Measurements from ENCODE around the gene LSM2. TPM values are rescaled to one million over a fixed set of nuclear protein-coding genes. Genes with fewer than 3 reads are reported as not detected.
"Not testable (repeated sequence)": the region's sequence is repeated elsewhere in the genome, so short reads cannot be mapped to it uniquely, and the experiment has no call there.

The LSM2 gene
- polyA plus RNA-seq, 2 of the 4 experiments (the other 2 are of a cell fraction): 54.7 to 59.6 TPM

DNA sequence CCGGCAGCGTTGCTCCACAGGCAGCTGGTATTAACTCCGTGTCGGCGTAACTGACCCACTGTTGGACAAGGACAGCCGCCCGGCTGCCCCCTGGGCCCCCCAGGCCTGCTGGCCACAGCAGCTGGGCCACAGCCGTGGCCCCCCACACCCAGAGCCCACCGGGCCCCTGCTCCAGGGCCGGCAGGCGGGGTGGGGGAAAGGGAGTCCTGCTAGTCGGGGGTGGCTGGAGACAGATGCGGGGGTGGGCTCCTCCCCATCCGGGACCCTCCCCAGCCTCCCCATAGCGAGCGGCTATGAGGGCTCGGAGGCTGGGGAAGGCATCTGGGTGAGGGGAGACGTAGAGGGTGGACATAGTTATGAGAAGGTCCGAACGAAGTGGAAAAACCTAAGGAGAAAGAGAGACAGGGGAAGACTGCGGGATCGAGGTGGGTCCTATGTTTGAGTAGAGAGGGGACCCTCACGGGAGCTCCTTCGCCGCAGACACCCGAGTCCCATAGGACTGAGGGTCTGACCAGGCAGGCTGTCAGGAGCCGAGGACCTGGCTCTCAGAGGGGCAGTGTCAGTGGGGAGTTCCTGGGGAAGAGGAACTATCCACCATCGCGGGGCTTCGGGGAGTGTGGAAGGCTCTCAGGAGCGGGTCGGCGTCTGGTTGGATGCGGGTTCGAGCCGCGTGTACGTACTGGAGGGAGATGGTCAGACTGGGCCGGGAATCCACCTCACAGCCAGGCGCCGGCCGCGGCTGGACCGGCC lies 11.7 kb downstream of the LSM2 start:
- H3K27ac ChIP-seq: peak overlapping the region; percentile 94 to 97
- FAIRE-seq: no peak
- DNase-seq (ENCODE audit: low read depth in 1 of 2, low spot score in 1 of 2): peak in 1 of 2 experiments; percentile 25
- TF ChIP-seq, protein P1, sequence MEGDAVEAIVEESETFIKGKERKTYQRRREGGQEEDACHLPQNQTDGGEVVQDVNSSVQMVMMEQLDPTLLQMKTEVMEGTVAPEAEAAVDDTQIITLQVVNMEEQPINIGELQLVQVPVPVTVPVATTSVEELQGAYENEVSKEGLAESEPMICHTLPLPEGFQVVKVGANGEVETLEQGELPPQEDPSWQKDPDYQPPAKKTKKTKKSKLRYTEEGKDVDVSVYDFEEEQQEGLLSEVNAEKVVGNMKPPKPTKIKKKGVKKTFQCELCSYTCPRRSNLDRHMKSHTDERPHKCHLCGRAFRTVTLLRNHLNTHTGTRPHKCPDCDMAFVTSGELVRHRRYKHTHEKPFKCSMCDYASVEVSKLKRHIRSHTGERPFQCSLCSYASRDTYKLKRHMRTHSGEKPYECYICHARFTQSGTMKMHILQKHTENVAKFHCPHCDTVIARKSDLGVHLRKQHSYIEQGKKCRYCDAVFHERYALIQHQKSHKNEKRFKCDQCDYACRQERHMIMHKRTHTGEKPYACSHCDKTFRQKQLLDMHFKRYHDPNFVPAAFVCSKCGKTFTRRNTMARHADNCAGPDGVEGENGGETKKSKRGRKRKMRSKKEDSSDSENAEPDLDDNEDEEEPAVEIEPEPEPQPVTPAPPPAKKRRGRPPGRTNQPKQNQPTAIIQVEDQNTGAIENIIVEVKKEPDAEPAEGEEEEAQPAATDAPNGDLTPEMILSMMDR (IDR thresholded peaks at IDR 0.05): no peak
- TF ChIP-seq PHF8 (IDR thresholded peaks at IDR 0.05; ENCODE audit: borderline replicate concordance, low read depth): peak; percentile 27; the same call in 1 of the 2 replicates
- no peak for TF ChIP-seq NFE2L2 (conservative IDR thresholded peaks at IDR 0.05; ENCODE audit: low read length)
- TF ChIP-seq, protein P2, sequence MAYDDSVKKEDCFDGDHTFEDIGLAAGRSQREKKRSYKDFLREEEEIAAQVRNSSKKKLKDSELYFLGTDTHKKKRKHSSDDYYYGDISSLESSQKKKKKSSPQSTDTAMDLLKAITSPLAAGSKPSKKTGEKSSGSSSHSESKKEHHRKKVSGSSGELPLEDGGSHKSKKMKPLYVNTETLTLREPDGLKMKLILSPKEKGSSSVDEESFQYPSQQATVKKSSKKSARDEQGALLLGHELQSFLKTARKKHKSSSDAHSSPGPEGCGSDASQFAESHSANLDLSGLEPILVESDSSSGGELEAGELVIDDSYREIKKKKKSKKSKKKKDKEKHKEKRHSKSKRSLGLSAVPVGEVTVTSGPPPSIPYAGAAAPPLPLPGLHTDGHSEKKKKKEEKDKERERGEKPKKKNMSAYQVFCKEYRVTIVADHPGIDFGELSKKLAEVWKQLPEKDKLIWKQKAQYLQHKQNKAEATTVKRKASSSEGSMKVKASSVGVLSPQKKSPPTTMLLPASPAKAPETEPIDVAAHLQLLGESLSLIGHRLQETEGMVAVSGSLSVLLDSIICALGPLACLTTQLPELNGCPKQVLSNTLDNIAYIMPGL (CRISPR knock-in tag; IDR thresholded peaks at IDR 0.05; ENCODE audit: borderline replicate concordance): no peak
- no peak for TF ChIP-seq CHD2 (IDR thresholded peaks at IDR 0.05; ENCODE audit: low read length, partially characterized antibody)
- TF ChIP-seq, protein P3, sequence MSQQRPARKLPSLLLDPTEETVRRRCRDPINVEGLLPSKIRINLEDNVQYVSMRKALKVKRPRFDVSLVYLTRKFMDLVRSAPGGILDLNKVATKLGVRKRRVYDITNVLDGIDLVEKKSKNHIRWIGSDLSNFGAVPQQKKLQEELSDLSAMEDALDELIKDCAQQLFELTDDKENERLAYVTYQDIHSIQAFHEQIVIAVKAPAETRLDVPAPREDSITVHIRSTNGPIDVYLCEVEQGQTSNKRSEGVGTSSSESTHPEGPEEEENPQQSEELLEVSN (IDR thresholded peaks at IDR 0.05; ENCODE audit: borderline replicate concordance, low read depth): no peak
- CTCF ChIA-PET: interaction anchor here (0.6 to 3.8 kb wide), 17 partner anchors 9 to 150 kb away, joined by 3 to 27 read pairs (median 6); partner anchors contain the start of genes CLIC1, HSPA1A, HSPA1B and HSPA1L
- peak overlapping the region; percentile 97 for H3K4me3 ChIP-seq
- peaks cover 23% of the 10 kb centered on the region; the same call in 2 of the 3 replicates for H3K4me1 ChIP-seq
- peak overlapping the region; percentile 95 for H3K4me2 ChIP-seq
- peak; percentile 63 to 76 for ATAC-seq
- under 1% methylated on average over 25 of the region's 44 CpGs for WGBS (ENCODE audit: missing lambda C conversion rate)
- POLR2A ChIA-PET: interaction anchor here (0.6 to 2.6 kb wide), 7 partner anchors 12 to 35 kb away, joined by 5 to 28 read pairs (median 9); partner anchors contain the start of genes HSPA1A, HSPA1B, HSPA1L and LSM2
- H3K9me3 ChIP-seq: no peaks in the 10 kb centered on the region

DNA sequence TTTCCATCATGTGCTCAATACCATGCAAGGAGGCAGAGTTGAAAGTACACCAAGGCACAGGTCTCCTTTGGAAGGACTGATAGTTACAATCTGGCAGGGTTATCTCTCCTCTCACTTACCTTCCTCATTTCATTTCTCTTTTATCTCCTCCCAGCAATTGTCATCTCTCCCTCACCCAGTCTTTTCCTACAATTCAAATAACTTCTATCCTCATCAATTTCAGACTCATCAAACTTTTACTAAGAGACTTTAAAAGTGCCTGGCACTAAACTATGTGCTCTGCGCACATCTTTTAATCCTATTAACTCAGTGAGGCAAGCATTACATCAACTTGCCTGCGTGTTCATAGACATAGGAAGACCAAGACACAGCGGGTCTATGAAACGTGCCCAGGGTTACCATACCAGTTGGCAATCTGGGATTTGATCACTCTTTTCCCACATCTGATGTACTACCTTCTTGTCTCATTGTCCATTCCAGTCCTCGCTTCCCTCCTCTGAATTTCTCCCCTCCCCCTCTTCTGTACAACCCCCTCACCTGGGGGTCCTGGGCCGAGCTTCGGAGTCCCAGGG lies 12.4 kb downstream of the LSM2 start:
- H3K27ac ChIP-seq: peak overlapping the region; percentile 94 to 97
- peak overlapping the region; percentile 95 for H3K4me2 ChIP-seq
- H3K9me3 ChIP-seq: no peaks in the 10 kb centered on the region
- H3K4me1 ChIP-seq: peaks cover 23% of the 10 kb centered on the region; the same call in 2 of the 3 replicates
- FAIRE-seq (no peak), DNase-seq (ENCODE audit: low read depth in 1 of 2, low spot score in 1 of 2) (no peak), ATAC-seq (peak in 1 of 2 experiments; percentile 23; a peak in 2 of 6 replicates)
- WGBS (ENCODE audit: missing lambda C conversion rate): 7% methylated on average over 5 of the region's 7 CpGs
- TF ChIP-seq, protein P4, sequence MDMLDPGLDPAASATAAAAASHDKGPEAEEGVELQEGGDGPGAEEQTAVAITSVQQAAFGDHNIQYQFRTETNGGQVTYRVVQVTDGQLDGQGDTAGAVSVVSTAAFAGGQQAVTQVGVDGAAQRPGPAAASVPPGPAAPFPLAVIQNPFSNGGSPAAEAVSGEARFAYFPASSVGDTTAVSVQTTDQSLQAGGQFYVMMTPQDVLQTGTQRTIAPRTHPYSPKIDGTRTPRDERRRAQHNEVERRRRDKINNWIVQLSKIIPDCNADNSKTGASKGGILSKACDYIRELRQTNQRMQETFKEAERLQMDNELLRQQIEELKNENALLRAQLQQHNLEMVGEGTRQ (IDR thresholded peaks at IDR 0.05): no peak
- TF ChIP-seq CHD4 (IDR thresholded peaks at IDR 0.05; ENCODE audit: borderline replicate concordance) (no peak), CBX2 (IDR thresholded peaks at IDR 0.05; ENCODE audit: borderline replicate concordance, low read depth) (no peak), BHLHE40 (IDR thresholded peaks at IDR 0.05; ENCODE audit: low read depth, low read length) (no peak)
- ChIA-PET CTCF (interaction anchor here (0.6 to 3.3 kb wide), 6 partner anchors 9 to 150 kb away, joined by 3 to 27 read pairs (median 6); partner anchors contain the start of genes CLIC1 and LSM2), POLR2A (interaction anchor here (0.6 to 1.8 kb wide), 5 partner anchors 13 to 36 kb away, joined by 5 to 19 read pairs (median 6); partner anchors contain the start of genes HSPA1A, HSPA1B, HSPA1L and LSM2)
- H3K4me3 ChIP-seq: peak overlapping the region; percentile 97

DNA sequence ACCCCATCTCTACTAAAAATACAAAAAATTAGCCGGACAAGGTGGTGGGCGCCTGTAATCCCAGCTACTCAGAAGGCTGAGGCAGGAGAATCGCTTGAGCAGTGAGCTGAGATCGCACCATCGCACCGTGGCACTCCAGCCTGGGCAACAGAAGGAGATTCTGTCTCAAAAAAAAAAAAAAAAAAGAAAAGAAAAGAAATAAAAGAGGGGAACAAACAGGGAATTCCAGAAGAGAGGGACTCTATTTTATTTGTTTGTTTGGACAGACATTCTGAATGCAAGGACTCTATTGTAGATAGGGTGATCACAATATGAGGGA lies 12.9 kb downstream of the LSM2 start:
- H3K4me3 ChIP-seq: peak overlapping the region; percentile 97; the same call in 2 of the 3 replicates
- CTCF ChIA-PET: interaction anchor here (0.6 kb wide), 1 partner anchor 70 kb away, joined by 3 read pairs; no protein-coding TSS in a partner anchor

More for the DNA sequence above, 12.9 kb downstream of the LSM2 start:
- not testable (repeated sequence) for ATAC-seq; FAIRE-seq; DNase-seq (ENCODE audit: low read depth in 1 of 2, low spot score in 1 of 2); H3K9me3 ChIP-seq
- peak overlapping the region; percentile 95 for H3K4me2 ChIP-seq
- POLR2A ChIA-PET: interaction anchor here (0.7 kb wide), 1 partner anchor 66 kb away, joined by 5 read pairs; no protein-coding TSS in a partner anchor
- 89% methylated on average over 6 of the region's 6 CpGs for WGBS (ENCODE audit: missing lambda C conversion rate)
- peaks cover 23% of the 10 kb centered on the region; the same call in 2 of the 3 replicates for H3K4me1 ChIP-seq
- peak overlapping the region; percentile 94 to 97; a peak in 5 of 6 replicates for H3K27ac ChIP-seq

Measured in A549 (cell line).